Upper lobe of right lung (tissue), 1 donor: ENCODE data around the gene QSOX2. TPM values are rescaled to one million over a fixed set of nuclear protein-coding genes. Genes with fewer than 3 reads are reported as not detected.

Source experiments
- ATAC-seq: fragments of 200-7000 bp; cut with Tn5 transposase; one replicate; pipeline ENCODE4 v1.9.1; 2020; ENCODE audit warnings: mild to moderate bottlenecking, moderate library complexity
- DNase-seq: peaks from one replicate; pipeline ENCODE4 v3.0.0-alpha.2; 2020
- H3K27ac ChIP-seq: fragments of 200-600 bp; one replicate; pipeline ENCODE4 v1.8.0; 2022
- H3K27me3 ChIP-seq: fragments of 200-600 bp; one replicate; pipeline ENCODE4 v1.8.0; 2022; ENCODE audit warnings: mild to moderate bottlenecking
- H3K36me3 ChIP-seq: fragments of 200-600 bp; one replicate; pipeline ENCODE4 v1.8.0; 2022
- H3K4me1 ChIP-seq: fragments of 200-600 bp; one replicate; pipeline ENCODE4 v1.8.0; 2022
- H3K4me3 ChIP-seq: fragments of 200-600 bp; one replicate; pipeline ENCODE4 v1.8.0; 2022; ENCODE audit warnings: mild to moderate bottlenecking
- H3K9me3 ChIP-seq: fragments of 200-600 bp; one replicate; pipeline ENCODE4 v1.8.0; 2022
- intact Hi-C: fragments of 100-400 bp; cut with DNase I; formaldehyde crosslinking; loops from one replicate; pipeline ENCODE4 v1.11.0; 2022
- total RNA-seq: library from RNA; stranded (reverse); fragmentation: NEBNext Ultra II Directional; extraction: Animal tissue kit (Norgen Biotek cat#: 25700); gene quantifications from one replicate; pipeline ENCODE4 v1.2.1, GENCODE V29; 2021
- TF ChIP-seq, protein P1 (sequence below): fragments of 200-600 bp; IDR thresholded peaks from one replicate; pipeline ENCODE4 v1.8.0; 2022; ENCODE audit warnings: antibody characterized with exemption
- donor health status: DM: no; HTN: yes; CAD: no; lungs with severe emphysema.

Gene QSOX2
- total RNA-seq, 1 donor from 2014 or later: 13.1 TPM

DNA sequence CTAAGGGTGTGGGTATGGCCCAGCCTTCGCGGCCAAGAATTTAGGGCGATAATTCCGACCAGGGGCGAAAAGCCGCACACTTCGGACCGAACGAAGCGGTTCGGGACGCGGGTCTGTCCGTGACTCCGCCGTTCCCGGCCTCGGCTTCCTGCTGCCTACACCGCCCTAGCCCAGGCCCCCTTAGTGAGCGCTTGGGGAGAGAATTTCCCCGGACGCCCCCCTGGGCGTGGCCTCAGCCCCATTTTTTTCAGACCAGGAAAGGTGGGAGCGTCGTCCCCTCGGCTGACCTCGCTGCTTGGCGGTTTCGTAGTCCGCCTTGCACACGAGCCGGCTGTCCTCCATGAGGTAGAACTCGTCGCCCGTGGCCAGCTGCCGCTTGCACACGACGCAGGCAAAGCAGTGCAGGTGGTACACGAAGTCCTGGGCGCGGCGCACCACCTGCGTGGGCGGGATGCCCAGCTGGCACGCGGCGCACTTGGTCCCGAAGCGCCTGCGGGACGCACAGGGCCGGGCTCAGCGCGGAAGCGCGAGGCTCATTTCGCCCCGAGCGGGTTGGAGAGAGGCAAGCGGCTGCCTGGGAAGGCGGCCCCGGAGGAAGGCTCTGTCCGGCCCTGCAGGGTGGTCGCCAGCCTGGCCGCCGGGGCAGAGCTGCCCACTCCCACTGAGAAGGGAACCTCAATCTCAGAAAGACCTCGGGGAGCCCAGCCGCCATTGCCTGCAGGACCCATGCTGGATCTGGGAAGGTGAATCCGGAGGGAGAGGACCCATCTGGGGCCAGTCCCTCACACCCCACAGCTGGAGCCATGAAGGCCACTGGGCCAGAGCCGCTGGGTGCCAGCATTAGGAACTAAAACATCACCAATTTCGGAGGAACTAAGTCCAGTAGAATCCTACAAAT lies 46.0 kb downstream of the QSOX2 start:
- Histone ChIP-seq H3K9me3 (no peaks in the 10 kb centered on the region), H3K27me3 (peaks cover 95% of the 10 kb centered on the region), H3K36me3 (no peaks in the 10 kb centered on the region), H3K27ac (no peak overlapping the region), H3K4me1 (no peaks in the 10 kb centered on the region), H3K4me3 (no peak overlapping the region)
- TF ChIP-seq, protein P1, sequence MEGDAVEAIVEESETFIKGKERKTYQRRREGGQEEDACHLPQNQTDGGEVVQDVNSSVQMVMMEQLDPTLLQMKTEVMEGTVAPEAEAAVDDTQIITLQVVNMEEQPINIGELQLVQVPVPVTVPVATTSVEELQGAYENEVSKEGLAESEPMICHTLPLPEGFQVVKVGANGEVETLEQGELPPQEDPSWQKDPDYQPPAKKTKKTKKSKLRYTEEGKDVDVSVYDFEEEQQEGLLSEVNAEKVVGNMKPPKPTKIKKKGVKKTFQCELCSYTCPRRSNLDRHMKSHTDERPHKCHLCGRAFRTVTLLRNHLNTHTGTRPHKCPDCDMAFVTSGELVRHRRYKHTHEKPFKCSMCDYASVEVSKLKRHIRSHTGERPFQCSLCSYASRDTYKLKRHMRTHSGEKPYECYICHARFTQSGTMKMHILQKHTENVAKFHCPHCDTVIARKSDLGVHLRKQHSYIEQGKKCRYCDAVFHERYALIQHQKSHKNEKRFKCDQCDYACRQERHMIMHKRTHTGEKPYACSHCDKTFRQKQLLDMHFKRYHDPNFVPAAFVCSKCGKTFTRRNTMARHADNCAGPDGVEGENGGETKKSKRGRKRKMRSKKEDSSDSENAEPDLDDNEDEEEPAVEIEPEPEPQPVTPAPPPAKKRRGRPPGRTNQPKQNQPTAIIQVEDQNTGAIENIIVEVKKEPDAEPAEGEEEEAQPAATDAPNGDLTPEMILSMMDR: no peak
- DNase-seq (no peak), ATAC-seq (no peak)
- intact Hi-C loops: no loop called here

DNA sequence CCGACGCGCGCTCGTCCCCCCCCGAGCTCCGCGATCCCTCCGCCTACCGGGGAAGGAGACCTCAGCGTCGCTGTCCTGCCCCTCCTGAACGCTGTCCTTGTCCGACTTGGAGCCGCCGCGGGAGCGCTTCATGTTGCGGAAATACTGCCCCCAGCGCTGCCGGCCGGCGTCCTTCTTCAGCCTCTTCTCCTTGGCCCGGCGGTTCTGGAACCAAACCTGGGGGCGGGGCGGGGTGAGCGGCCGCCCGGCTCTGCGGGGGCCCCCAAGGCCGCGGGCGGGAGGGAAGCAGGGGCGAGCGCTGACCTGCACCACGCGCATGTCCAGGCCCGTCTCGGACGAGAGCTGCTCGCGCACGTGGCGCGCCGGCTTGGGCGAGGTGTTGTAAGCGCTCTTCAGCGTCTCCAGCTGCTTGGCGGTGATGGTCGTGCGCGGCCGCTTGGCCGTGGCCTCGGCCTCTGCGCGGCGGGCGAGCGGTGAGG lies 47.0 kb downstream of the QSOX2 start:
- H3K4me1 ChIP-seq: no peaks in the 10 kb centered on the region
- H3K27me3 ChIP-seq: peaks cover 93% of the 10 kb centered on the region
- DNase-seq: no peak
- H3K4me3 ChIP-seq: no peak overlapping the region
- H3K36me3 ChIP-seq: no peaks in the 10 kb centered on the region
- no peak overlapping the region for H3K27ac ChIP-seq
- H3K9me3 ChIP-seq: no peaks in the 10 kb centered on the region
- TF ChIP-seq, protein P1: no peak
- no peak for ATAC-seq
- intact Hi-C loops: no loop called here

GRCh38 chr9:136197930-136198604 lies 47.5 kb downstream of the QSOX2 start:
- no peak overlapping the region for H3K4me3 ChIP-seq
- ATAC-seq (no peak), DNase-seq (no peak)
- H3K9me3 ChIP-seq: no peaks in the 10 kb centered on the region
- H3K36me3 ChIP-seq: no peaks in the 10 kb centered on the region
- H3K27me3 ChIP-seq: peaks cover 94% of the 10 kb centered on the region
- intact Hi-C loops: no loop called here
- no peak overlapping the region for H3K27ac ChIP-seq
- H3K4me1 ChIP-seq: no peaks in the 10 kb centered on the region
- TF ChIP-seq, protein P1: no peak

DNA sequence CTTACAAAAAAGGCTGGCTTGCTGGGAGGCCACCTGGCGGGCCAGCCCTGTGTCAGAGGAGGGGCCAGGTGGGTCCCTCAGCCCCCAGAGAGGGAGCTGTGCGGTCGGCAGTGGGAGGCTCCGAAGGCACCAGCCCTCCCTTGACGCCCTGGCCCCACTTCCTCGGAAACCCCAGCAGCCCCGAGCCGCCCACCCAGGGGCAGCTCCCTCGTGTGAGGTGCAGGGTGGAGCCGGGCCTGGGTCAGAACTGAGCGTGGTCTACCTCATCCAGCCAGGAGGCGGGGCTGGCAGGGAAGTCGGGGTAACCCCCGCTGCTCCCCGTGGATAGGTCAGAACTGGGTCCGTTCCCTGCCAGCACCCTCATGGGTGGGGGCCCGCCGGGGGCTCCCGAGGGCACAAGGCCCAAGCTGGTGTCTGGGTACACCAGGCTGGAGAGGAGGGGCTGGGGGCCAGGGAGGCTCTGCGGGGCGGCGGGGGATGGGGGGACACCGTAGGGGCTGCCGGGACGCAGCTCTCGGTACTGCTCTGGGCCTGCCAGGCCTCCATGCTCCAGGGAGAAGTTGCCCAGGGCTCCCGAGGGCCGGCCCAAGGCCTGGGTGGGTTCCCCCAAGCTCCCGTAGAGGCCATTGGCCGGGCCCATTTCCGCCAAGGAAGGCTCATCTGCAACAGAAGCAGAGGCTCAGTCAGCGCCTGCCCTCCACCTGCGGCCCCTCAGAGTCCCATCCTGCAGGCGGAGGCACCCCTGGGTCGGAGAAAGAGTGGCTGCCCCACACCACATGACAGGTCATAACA lies 48.3 kb downstream of the QSOX2 start:
- Histone ChIP-seq H3K36me3 (no peaks in the 10 kb centered on the region), H3K4me3 (no peak overlapping the region), H3K27me3 (peaks cover 96% of the 10 kb centered on the region), H3K4me1 (no peaks in the 10 kb centered on the region), H3K9me3 (no peaks in the 10 kb centered on the region), H3K27ac (no peak overlapping the region)
- intact Hi-C loops: no loop called here
- ATAC-seq (no peak), DNase-seq (no peak)
- TF ChIP-seq, protein P1: no peak

GRCh38 chr9:136196404-136197083 lies 49.1 kb downstream of the QSOX2 start:
- TF ChIP-seq, protein P1: no peak
- no peak overlapping the region for H3K27ac ChIP-seq
- no peak for ATAC-seq
- DNase-seq: no peak
- H3K9me3 ChIP-seq: no peaks in the 10 kb centered on the region
- peaks cover 96% of the 10 kb centered on the region for H3K27me3 ChIP-seq
- intact Hi-C loops: no loop called here
- no peak overlapping the region for H3K4me3 ChIP-seq
- H3K36me3 ChIP-seq: no peaks in the 10 kb centered on the region
- H3K4me1 ChIP-seq: no peaks in the 10 kb centered on the region
